GM23338 (cell line): ENCODE results near the gene ARHGAP30.

ENCODE experiments used
- CREB1 ChIP-seq: fragments of 250-450 bp; sonication (Bioruptor Pico); IDR thresholded peaks from 2 replicates; pipeline ENCODE4 v1.5.0; 2020; ENCODE audit warnings: low read depth, mild to moderate bottlenecking, moderate library complexity
- EZH2 ChIP-seq: fragments of 200-600 bp; sonication (generic); IDR thresholded peaks from one replicate; pipeline ENCODE4 v1.8.0; 2017; ENCODE audit warnings: antibody characterized with exemption, mild to moderate bottlenecking, low read depth; ENCODE audit not compliant: unreplicated experiment
- EZH2phosphoT487 ChIP-seq: fragments of 200-600 bp; sonication (generic); IDR thresholded peaks from one replicate; pipeline ENCODE4 v1.8.1; 2018; ENCODE audit warnings: antibody characterized with exemption; ENCODE audit not compliant: unreplicated experiment
- POLR2AphosphoS5 ChIP-seq: IDR thresholded peaks from 2 replicates; pipeline ENCODE4 v1.6.1; 2016; ENCODE audit warnings: antibody characterized with exemption, low read depth
- STAT1 ChIP-seq: IDR thresholded peaks from one replicate; pipeline ENCODE4 v1.6.1; 2016; ENCODE audit warnings: antibody characterized with exemption; ENCODE audit not compliant: unreplicated experiment
- TF ChIP-seq, protein P1 (sequence below), 2 experiments: fragments of 200-600 bp in 1 of 2; sonication (generic) in 1 of 2; conservative IDR thresholded peaks; 2 replicates each; pipeline versions ENCODE4 v1.5.1 to v1.6.1; 2016 to 2017; ENCODE audit warnings: antibody characterized with exemption in 2 of 2, low read depth in 2 of 2, mild to moderate bottlenecking in 2 of 2, moderate library complexity in 1 of 2
- TF ChIP-seq, protein P2 (sequence below): IDR thresholded peaks from 2 replicates; pipeline ENCODE4 v1.6.1; 2016; ENCODE audit warnings: antibody characterized with exemption

DNA sequence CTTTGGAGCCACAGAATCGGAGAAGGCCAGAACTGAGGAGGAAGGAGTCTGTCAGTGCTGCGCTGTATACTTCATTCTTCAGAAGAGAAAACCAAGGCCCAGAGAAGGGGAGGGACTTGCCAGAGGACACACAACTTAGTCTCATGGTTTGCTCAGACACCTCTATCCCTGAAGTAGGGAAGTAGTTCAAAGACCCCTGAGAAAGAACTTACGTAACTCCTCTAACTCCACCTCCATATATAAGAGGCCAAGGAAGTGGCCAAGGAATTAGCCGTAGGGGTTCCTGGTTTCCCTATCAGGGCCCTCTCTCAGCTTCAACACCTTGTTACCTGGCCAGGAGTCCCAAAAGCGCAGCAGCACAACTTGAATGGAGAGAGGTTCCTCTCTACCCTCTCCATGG, 20.2 kb upstream of the ARHGAP30 start:
- TF ChIP-seq, protein P1, sequence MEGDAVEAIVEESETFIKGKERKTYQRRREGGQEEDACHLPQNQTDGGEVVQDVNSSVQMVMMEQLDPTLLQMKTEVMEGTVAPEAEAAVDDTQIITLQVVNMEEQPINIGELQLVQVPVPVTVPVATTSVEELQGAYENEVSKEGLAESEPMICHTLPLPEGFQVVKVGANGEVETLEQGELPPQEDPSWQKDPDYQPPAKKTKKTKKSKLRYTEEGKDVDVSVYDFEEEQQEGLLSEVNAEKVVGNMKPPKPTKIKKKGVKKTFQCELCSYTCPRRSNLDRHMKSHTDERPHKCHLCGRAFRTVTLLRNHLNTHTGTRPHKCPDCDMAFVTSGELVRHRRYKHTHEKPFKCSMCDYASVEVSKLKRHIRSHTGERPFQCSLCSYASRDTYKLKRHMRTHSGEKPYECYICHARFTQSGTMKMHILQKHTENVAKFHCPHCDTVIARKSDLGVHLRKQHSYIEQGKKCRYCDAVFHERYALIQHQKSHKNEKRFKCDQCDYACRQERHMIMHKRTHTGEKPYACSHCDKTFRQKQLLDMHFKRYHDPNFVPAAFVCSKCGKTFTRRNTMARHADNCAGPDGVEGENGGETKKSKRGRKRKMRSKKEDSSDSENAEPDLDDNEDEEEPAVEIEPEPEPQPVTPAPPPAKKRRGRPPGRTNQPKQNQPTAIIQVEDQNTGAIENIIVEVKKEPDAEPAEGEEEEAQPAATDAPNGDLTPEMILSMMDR (conservative IDR thresholded peaks at IDR 0.05; ENCODE audit: low read depth in 2 of 2) = no peak
- TF ChIP-seq EZH2 (no peak), EZH2phosphoT487 (no peak), POLR2AphosphoS5 (no peak), CREB1 (CRISPR knock-in tag) (no peak), STAT1 (no peak)
- TF ChIP-seq, protein P2, sequence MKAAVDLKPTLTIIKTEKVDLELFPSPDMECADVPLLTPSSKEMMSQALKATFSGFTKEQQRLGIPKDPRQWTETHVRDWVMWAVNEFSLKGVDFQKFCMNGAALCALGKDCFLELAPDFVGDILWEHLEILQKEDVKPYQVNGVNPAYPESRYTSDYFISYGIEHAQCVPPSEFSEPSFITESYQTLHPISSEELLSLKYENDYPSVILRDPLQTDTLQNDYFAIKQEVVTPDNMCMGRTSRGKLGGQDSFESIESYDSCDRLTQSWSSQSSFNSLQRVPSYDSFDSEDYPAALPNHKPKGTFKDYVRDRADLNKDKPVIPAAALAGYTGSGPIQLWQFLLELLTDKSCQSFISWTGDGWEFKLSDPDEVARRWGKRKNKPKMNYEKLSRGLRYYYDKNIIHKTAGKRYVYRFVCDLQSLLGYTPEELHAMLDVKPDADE = no peak
